NCI-H446 (cell line): ENCODE measurements around the gene ACTRT1.

ENCODE experiments used
- DNase-seq, 2 experiments: peaks; one replicate each; lab custom pipeline; 2025; lab: John Stamatoyannopoulos, UW

The ACTRT1 gene

DNA sequence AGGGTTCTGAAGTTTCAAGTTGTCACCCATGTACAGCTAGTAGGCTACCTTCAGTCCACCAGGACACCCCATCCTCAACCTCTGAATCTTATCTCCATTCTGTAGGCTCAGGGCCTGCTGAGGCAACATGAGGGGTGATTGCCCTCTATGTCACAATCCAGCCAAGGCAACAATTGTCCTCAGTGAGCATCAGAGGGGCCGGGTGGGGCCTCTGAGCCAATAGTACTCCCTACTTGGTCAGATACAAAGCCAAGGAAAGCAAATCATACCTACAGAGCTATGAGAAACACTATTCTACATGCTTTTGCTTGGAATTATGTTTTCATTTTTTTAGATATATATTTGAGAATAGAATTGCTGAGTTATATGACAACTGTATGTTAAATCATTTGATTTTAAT is at the start of gene ACTRT1:
ACTRT1 (minus strand) TSS at position 101 of the 400 bp plus-strand sequence. CDS start 197 bp downstream, outside the sequence.
- no peak for DNase-seq

DNA sequence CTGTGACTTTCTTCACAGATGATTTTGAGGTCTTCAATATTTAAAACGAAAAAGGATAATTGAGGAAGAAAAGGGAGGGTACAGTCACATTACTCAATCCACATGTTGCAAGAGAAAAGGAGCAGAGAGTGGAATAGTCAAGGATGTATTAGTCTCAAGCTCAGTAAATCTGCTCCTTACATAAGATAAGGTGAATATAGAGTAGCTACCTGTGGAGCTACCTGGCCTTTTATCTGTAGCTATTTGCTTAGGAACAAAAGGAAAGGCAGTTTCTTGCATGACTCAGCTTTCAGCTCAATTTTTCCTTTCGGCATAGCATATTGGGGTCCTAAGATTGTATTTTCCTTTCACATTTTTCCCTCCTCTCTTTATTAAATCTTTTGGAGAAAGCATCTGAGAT is 26.3 kb upstream of the ACTRT1 start:
- no peak for DNase-seq

- no peak for DNase-seq
Observed at GRCh38 chrX:128057421-128057820, 5.2 kb upstream of the ACTRT1 start.

DNA sequence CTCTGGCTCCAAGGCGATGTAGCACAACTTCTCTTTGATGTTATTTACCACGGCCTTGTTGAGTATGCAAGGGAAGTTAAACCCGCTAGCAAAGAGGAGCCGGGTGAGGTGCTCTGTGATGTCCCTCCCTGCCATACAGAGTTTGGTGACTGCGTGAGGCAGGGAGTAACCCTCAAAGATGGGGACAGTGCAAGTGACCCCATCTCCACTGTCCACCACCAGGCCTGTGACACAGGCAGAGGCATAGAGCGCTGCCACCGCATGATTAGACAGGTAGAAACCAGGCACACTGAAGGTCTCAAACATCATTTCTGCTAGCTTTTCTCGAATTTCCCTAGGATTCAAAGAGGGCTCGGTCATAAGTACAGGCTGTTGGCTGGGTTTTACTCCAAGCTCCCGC is 677 bp downstream of the ACTRT1 start:
- no peak for DNase-seq

DNA sequence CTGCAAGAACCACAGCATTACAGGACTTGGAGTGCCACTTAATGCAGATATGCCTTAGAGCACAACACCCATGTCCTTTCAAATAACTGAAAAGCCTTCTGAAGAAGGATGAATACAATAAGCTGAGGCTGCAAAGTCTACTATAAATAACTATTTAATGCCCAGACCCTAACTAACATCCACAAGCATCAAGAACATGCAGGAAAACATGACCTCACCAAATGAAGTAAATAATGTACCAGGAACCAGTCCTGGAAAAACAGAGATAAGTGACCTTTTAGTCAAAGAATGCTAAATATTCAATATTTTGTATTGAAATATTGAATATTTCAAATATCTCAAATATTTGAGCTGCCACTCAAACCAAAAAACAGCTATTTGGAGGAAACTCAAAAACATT is 16.9 kb downstream of the ACTRT1 start:
- no peak for DNase-seq

DNA sequence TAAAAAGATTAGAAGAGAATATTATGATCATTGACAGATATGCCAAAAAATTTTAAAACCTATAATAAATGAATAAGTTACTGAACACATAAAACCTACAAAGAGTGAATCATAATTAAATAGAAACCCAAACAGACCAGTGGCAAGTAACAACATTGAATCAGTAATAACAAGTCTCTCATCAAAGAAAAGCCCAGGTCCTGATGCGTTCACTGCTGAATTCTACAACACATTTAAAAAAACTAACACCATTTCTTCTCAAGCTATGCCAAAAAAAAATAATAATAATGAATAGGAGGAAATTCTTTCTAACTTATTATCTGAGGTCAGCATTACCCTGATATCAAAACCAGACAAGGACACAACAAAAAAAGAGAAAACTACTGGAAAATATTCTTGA is 30.6 kb downstream of the ACTRT1 start:
- no peak for DNase-seq

- no peak for DNase-seq
Observed at GRCh38 chrX:128020701-128021100, 31.5 kb downstream of the ACTRT1 start.

GRCh38 chrX:128019218-128019617 is 33.0 kb downstream of the ACTRT1 start:
- no peak for DNase-seq

- no peak for DNase-seq
Observed at GRCh38 chrX:128012015-128012414, 40.2 kb downstream of the ACTRT1 start.

DNA sequence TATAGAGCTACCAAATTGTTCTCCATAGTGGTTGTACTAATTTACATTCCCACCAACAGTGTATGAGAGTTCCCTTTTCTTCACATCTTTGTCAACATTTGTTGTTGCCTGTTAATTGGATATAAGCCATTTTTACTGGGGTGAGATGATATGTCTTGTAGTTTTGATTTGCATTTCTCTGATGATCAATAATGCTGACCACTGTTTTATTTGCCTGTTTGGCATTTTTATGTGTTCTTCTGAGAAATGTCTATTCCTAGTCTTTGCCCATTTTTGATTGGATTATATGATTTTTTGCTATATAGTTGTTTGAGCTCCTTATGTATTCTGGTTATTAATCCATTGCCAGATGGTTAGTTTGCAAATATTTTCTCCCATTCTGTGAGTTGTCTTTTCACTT is 44.3 kb downstream of the ACTRT1 start:
- DNase-seq, result no peak
